ENCODE results near the gene ITPR2. TPM values are rescaled to one million over a fixed set of nuclear protein-coding genes. Genes with fewer than 3 reads are reported as not detected.

ITPR2 gene
- total RNA-seq, 2 donors from 2014 or later, result 14.8 to 74.4 TPM

GRCh38 chr12:26826437-26826836 lies 6.6 kb downstream of the ITPR2 start:
- H3K9me3 Mint-ChIP-seq, result no peaks in the 10 kb centered on the region
- no peaks in the 10 kb centered on the region for H3K27me3 ChIP-seq (ENCODE audit: control insufficient read depth, insufficient read depth, low read length, poor library complexity, severe bottlenecking)

GRCh38 chr12:26825459-26826016 lies 7.5 kb downstream of the ITPR2 start:
- no peak for TF ChIP-seq CTCF (conservative IDR thresholded peaks at IDR 0.05)
- peaks cover 2% of the 10 kb centered on the region for H3K4me1 Mint-ChIP-seq
- H3K27me3 Mint-ChIP-seq (ENCODE audit: insufficient read depth), result no peaks in the 10 kb centered on the region
- no peaks in the 10 kb centered on the region for H3K36me3 Mint-ChIP-seq (ENCODE audit: low read depth)
- H3K4me1 ChIP-seq (ENCODE audit: control insufficient read depth, insufficient read depth, low read length), result no peaks in the 10 kb centered on the region
- DNase-seq, result no peak
- no peaks in the 10 kb centered on the region for H3K9me3 ChIP-seq (ENCODE audit: control insufficient read depth, low read length)
- H3K27ac ChIP-seq (ENCODE audit: low read depth, low read length), result no peak overlapping the region
- H3K9ac ChIP-seq (ENCODE audit: extremely low read depth, low read length, poor library complexity, severe bottlenecking), result no peak overlapping the region
- no peak overlapping the region for H3K4me3 ChIP-seq (ENCODE audit: low read length)
- H3K9me3 Mint-ChIP-seq, result no peaks in the 10 kb centered on the region
- no peaks in the 10 kb centered on the region for H3K36me3 ChIP-seq (ENCODE audit: control insufficient read depth, insufficient read depth, low read length)
- H3K27ac Mint-ChIP-seq, result no peak overlapping the region
- H3K4me3 Mint-ChIP-seq, result no peak overlapping the region
- no peaks in the 10 kb centered on the region for H3K27me3 ChIP-seq (ENCODE audit: control insufficient read depth, insufficient read depth, low read length, poor library complexity, severe bottlenecking)
- WGBS, 2 experiments (ENCODE audit: insufficient coverage in 1 of 2, insufficient read length in 1 of 2), result 100% methylated on average over 1 of the region's 1 CpG; no CpG with 5 or more reads in 1 of the 2 experiments

More at GRCh38 chr12:26826437-26826836, 6.6 kb downstream of the ITPR2 start:
- Mint-ChIP-seq H3K27ac (no peak overlapping the region), H3K36me3 (ENCODE audit: low read depth) (no peaks in the 10 kb centered on the region), H3K27me3 (ENCODE audit: insufficient read depth) (no peaks in the 10 kb centered on the region), H3K4me1 (peaks cover 11% of the 10 kb centered on the region), H3K4me3 (no peak overlapping the region)
- Histone ChIP-seq H3K4me3 (ENCODE audit: low read length) (no peak overlapping the region), H3K4me1 (ENCODE audit: control insufficient read depth, insufficient read depth, low read length) (no peaks in the 10 kb centered on the region), H3K9me3 (ENCODE audit: control insufficient read depth, low read length) (no peaks in the 10 kb centered on the region), H3K9ac (ENCODE audit: extremely low read depth, low read length, poor library complexity, severe bottlenecking) (no peak overlapping the region), H3K36me3 (ENCODE audit: control insufficient read depth, insufficient read depth, low read length) (no peaks in the 10 kb centered on the region), H3K27ac (ENCODE audit: low read depth, low read length) (no peak overlapping the region)
- no peak for TF ChIP-seq CTCF (conservative IDR thresholded peaks at IDR 0.05)
- WGBS, 2 experiments (ENCODE audit: insufficient coverage in 1 of 2, insufficient read length in 1 of 2), result 93 to 97% methylated on average over 5 of the region's 5 CpGs
- no peak for DNase-seq

- no peak for TF ChIP-seq CTCF (conservative IDR thresholded peaks at IDR 0.05)
- Mint-ChIP-seq H3K27me3 (ENCODE audit: insufficient read depth) (no peaks in the 10 kb centered on the region), H3K4me1 (peaks cover 7% of the 10 kb centered on the region), H3K9me3 (no peaks in the 10 kb centered on the region), H3K36me3 (ENCODE audit: low read depth) (no peaks in the 10 kb centered on the region), H3K4me3 (no peak overlapping the region), H3K27ac (no peak overlapping the region)
- no peaks in the 10 kb centered on the region for H3K4me1 ChIP-seq (ENCODE audit: control insufficient read depth, insufficient read depth, low read length)
- H3K4me3 ChIP-seq (ENCODE audit: low read length), result no peak overlapping the region
- no peak overlapping the region for H3K27ac ChIP-seq (ENCODE audit: low read depth, low read length)
- DNase-seq, result no peak
- H3K36me3 ChIP-seq (ENCODE audit: control insufficient read depth, insufficient read depth, low read length), result no peaks in the 10 kb centered on the region
- no peaks in the 10 kb centered on the region for H3K9me3 ChIP-seq (ENCODE audit: control insufficient read depth, low read length)
- H3K27me3 ChIP-seq (ENCODE audit: control insufficient read depth, insufficient read depth, low read length, poor library complexity, severe bottlenecking), result no peaks in the 10 kb centered on the region
- H3K9ac ChIP-seq (ENCODE audit: extremely low read depth, low read length, poor library complexity, severe bottlenecking), result no peak overlapping the region
- WGBS, 2 experiments (ENCODE audit: insufficient coverage in 1 of 2, insufficient read length in 1 of 2), result 100% methylated on average over 1 of the region's 2 CpGs
These were observed 9.6 kb downstream of the ITPR2 start for GRCh38 chr12:26823390-26823789.

Data from endodermal cell (in vitro differentiated cells).